ENCODE data around the gene SNAP29. TPM values are rescaled to one million over a fixed set of nuclear protein-coding genes. Genes with fewer than 3 reads are reported as not detected.

SNAP29 gene
- total and polyA plus RNA-seq, 2 experiments from 2014 or later: 8.2 to 22.9 TPM

GRCh38 chr22:20865331-20865730 lies 6.5 kb downstream of the SNAP29 start (continued):
- TF ChIP-seq REST (IDR thresholded peaks at IDR 0.05; ENCODE audit: unreplicated experiment) (no peak), STAT1 (IDR thresholded peaks at IDR 0.05; ENCODE audit: unreplicated experiment) (no peak), EZH2phosphoT487 (IDR thresholded peaks at IDR 0.05; ENCODE audit: unreplicated experiment) (no peak), ZNF331 (CRISPR knock-in tag; IDR thresholded peaks at IDR 0.05; ENCODE audit: low read depth) (no peak)
- TF ChIP-seq, protein P1, sequence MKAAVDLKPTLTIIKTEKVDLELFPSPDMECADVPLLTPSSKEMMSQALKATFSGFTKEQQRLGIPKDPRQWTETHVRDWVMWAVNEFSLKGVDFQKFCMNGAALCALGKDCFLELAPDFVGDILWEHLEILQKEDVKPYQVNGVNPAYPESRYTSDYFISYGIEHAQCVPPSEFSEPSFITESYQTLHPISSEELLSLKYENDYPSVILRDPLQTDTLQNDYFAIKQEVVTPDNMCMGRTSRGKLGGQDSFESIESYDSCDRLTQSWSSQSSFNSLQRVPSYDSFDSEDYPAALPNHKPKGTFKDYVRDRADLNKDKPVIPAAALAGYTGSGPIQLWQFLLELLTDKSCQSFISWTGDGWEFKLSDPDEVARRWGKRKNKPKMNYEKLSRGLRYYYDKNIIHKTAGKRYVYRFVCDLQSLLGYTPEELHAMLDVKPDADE (IDR thresholded peaks at IDR 0.05): no peak

GRCh38 chr22:20865875-20866445 lies 7.2 kb downstream of the SNAP29 start:
- Mint-ChIP-seq H3K4me3 (no peak overlapping the region), H3K27ac (no peak overlapping the region), H3K9me3 (no peaks in the 10 kb centered on the region), H3K36me3 (ENCODE audit: low read depth) (no peaks in the 10 kb centered on the region), H3K27me3 (ENCODE audit: insufficient read depth, low read depth, poor library complexity) (peaks cover 4% of the 10 kb centered on the region), H3K4me1 (peaks cover 4% of the 10 kb centered on the region; the same call in 1 of the 3 replicates)
- Histone ChIP-seq H3K27ac (ENCODE audit: low read depth) (no peak overlapping the region), H3K27me3 (ENCODE audit: insufficient read depth) (no peaks in the 10 kb centered on the region), H2AFZ (no peak overlapping the region), H3K4me2 (no peak overlapping the region), H4K20me1 (replicated peaks; ENCODE audit: insufficient read depth) (no peaks in the 10 kb centered on the region), H3K4me3 (no peak overlapping the region), H3K4me1 (ENCODE audit: insufficient read depth) (no peaks in the 10 kb centered on the region), H3K36me3 (ENCODE audit: insufficient read depth) (no peaks in the 10 kb centered on the region), H3F3A (replicated peaks; ENCODE audit: low read depth) (no peaks in the 10 kb centered on the region), H3K9me2 (ENCODE audit: insufficient read depth) (no peaks in the 10 kb centered on the region), H3K79me2 (replicated peaks; ENCODE audit: insufficient read depth) (no peaks in the 10 kb centered on the region)
- ATAC-seq (no peak), DNase-seq (ENCODE audit: low spot score) (no peak)
- no peak for TF ChIP-seq ZNF331 (CRISPR knock-in tag; IDR thresholded peaks at IDR 0.05; ENCODE audit: low read depth)
- TF ChIP-seq, protein P1 (IDR thresholded peaks at IDR 0.05): no peak
- no peak for TF ChIP-seq REST (IDR thresholded peaks at IDR 0.05; ENCODE audit: unreplicated experiment)
- TF ChIP-seq JUNB (IDR thresholded peaks at IDR 0.05; ENCODE audit: unreplicated experiment): no peak
- TF ChIP-seq ZNF114 (CRISPR knock-in tag; IDR thresholded peaks at IDR 0.05): no peak
- TF ChIP-seq STAT1 (IDR thresholded peaks at IDR 0.05; ENCODE audit: unreplicated experiment): no peak

All from GM23338 (cell line).